Fibroblast of lung (primary cell): Measurements from ENCODE around the gene IGF1R.

Experiments used
- CTCF ChIP-seq, 2 donors: IDR thresholded peaks in 1 of 2; conservative IDR thresholded peaks in 1 of 2; 1 replicate in 1 of 2; 2 replicates in 1 of 2; pipeline ENCODE4 v1.5.1; 2011 to 2012; ENCODE audit warnings: low read length in 2 of 2, control low read depth in 1 of 2, inconsistent platforms in 1 of 2, low read depth in 1 of 2, mild to moderate bottlenecking in 1 of 2
- EZH2 ChIP-seq: IDR thresholded peaks from 2 replicates; pipeline ENCODE4 v1.5.1; 2012; ENCODE audit warnings: low read length, control low read depth, mild to moderate bottlenecking; ENCODE audit errors: missing control alignments

DNA sequence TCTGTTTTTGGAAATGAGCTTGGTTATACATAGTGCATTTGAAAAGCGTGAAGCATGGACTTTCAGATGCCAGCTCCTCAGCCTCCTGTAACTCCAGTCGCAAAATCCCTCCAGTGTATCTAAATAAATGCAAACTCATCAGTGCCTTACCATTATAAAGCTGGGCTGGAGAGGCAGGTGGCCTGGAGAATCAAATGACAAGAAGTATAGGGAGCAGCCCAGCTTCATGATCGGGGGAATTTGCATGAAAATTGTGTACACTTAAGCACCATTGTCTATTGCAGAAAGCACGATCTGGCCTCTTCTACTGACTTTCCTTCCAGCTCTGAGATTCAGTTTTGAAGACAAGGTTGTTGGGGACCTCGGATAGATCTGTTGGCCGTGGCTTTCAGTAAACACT lies 71.7 kb downstream of the IGF1R start:
- TF ChIP-seq CTCF (conservative IDR thresholded peaks at IDR 0.05 in 1 of 2, IDR thresholded peaks at IDR 0.05 in 1 of 2; ENCODE audit: low read depth in 1 of 2, low read length in 2 of 2) = no peak
- TF ChIP-seq EZH2 = no peak
